ENCODE results near the gene ARHGAP18.

The ARHGAP18 gene

DNA sequence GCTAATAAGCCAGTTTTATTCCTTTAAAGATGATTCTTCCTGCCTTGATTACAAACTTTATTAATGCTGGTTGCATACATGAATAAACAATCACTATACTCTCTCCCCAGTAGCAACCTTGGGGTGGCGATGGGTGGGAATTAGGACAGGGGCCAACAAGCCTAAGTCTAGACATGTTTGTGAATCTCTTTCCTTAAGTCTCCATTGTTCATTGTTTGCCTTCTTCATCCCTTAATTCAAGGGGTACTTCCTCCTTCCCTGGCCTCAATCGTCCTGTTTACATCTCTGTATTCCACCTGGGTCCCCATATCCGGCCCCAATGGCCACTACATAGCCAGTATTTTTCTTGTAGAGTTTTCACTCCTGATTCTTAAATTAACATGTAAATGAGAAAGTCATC lies 66.0 kb downstream of the ARHGAP18 start (continued):
- no peak for TF ChIP-seq ZNF16 (tag by site-specific recombination; IDR thresholded peaks at IDR 0.05; ENCODE audit: low read depth)

DNA sequence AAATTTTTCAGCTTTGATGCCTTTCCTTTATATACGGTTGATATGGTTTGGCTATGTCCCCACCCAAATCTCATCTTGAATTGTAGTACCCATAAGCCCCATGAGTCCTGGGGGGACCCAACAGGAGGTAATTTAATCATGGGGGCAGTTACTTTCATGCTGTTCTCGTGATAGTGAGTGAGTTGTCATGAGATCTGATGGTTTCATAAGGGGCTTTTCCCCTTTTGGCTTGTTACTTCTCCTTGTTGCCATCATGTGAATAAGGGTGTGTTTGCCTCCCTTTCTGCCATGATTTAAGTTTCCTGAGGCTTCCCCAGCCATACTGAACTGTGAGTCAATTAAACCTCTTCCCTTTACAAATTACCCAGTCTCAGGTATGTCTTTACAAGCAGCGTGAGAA lies 66.8 kb downstream of the ARHGAP18 start:
- Histone ChIP-seq H3K36me3 (ENCODE audit: control insufficient read depth in 2 of 2, insufficient read depth in 1 of 2, low read length in 2 of 2) (no peaks in the 10 kb centered on the region), H3K4me3 (ENCODE audit: low read depth, low read length) (no peak overlapping the region), H3K27ac (ENCODE audit: extremely low read depth, low read depth, low read length) (no peak overlapping the region), H3K4me1 (ENCODE audit: control insufficient read depth, insufficient read depth, low read length) (peaks cover 23% of the 10 kb centered on the region), H3K9me3 (ENCODE audit: control insufficient read depth, insufficient read depth, low read depth, low read length) (no peaks in the 10 kb centered on the region)
- CTCF ChIA-PET: interaction anchor here (1.0 to 1.5 kb wide), 2 partner anchors 13 to 133 kb away, joined by 3 to 4 read pairs; no protein-coding TSS in a partner anchor
- POLR2A ChIA-PET: no interaction called here
- TF ChIP-seq YY2 (tag by site-specific recombination; IDR thresholded peaks at IDR 0.05): no peak
- no peak for TF ChIP-seq ZNF664 (tag by site-specific recombination; IDR thresholded peaks at IDR 0.05)
- TF ChIP-seq ZNF416 (tag by site-specific recombination; IDR thresholded peaks at IDR 0.05): no peak
- no peak for TF ChIP-seq OSR2 (tag by site-specific recombination; IDR thresholded peaks at IDR 0.05)
- TF ChIP-seq, protein P1, sequence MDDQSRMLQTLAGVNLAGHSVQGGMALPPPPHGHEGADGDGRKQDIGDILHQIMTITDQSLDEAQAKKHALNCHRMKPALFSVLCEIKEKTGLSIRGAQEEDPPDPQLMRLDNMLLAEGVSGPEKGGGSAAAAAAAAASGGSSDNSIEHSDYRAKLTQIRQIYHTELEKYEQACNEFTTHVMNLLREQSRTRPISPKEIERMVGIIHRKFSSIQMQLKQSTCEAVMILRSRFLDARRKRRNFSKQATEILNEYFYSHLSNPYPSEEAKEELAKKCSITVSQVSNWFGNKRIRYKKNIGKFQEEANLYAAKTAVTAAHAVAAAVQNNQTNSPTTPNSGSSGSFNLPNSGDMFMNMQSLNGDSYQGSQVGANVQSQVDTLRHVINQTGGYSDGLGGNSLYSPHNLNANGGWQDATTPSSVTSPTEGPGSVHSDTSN (CRISPR knock-in tag; IDR thresholded peaks at IDR 0.05): no peak
- no peak for TF ChIP-seq ZNF394 (tag by site-specific recombination; IDR thresholded peaks at IDR 0.05; ENCODE audit: borderline replicate concordance)
- no peak for TF ChIP-seq ZNF155 (tag by site-specific recombination; IDR thresholded peaks at IDR 0.05)

DNA sequence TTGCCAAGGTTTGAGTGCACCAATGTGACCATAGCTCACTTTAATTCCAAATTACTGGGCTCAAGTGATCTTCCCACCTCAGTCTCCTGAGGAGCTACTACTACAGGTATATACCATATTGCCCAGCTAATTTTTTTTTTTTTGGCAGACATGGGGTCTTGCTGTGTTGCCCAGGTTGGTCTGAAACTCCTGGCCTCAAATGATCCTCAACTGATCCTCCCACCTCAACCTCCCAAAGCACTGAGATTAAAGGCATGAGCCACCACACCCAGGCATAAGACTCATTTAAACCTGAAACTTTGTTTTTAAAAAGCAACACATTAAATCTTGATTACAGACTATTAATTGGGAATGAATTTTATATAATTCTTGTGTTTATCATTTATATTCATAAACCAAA lies 67.7 kb downstream of the ARHGAP18 start:
- TF ChIP-seq GLIS1 (tag by site-specific recombination; IDR thresholded peaks at IDR 0.05) (no peak), KLF9 (tag by site-specific recombination; IDR thresholded peaks at IDR 0.05; ENCODE audit: low read depth) (no peak), ZNF558 (tag by site-specific recombination; IDR thresholded peaks at IDR 0.05) (no peak), ZNF155 (tag by site-specific recombination; IDR thresholded peaks at IDR 0.05) (no peak), ZFP69B (tag by site-specific recombination; IDR thresholded peaks at IDR 0.05) (no peak), ZNF626 (tag by site-specific recombination; IDR thresholded peaks at IDR 0.05) (no peak), ZNF426 (tag by site-specific recombination; IDR thresholded peaks at IDR 0.05) (no peak), ZNF791 (tag by site-specific recombination; IDR thresholded peaks at IDR 0.05) (no peak), ZBTB1 (tag by site-specific recombination; IDR thresholded peaks at IDR 0.05) (no peak), ZNF670 (tag by site-specific recombination; IDR thresholded peaks at IDR 0.05; ENCODE audit: low read depth) (no peak), ZNF548 (tag by site-specific recombination; IDR thresholded peaks at IDR 0.05) (no peak), ZFP41 (tag by site-specific recombination; IDR thresholded peaks at IDR 0.05; ENCODE audit: borderline replicate concordance) (no peak), ZNF394 (tag by site-specific recombination; IDR thresholded peaks at IDR 0.05; ENCODE audit: borderline replicate concordance) (no peak), GLI2 (tag by site-specific recombination; IDR thresholded peaks at IDR 0.05; ENCODE audit: borderline replicate concordance, low read depth) (no peak), EGR2 (tag by site-specific recombination; IDR thresholded peaks at IDR 0.05; ENCODE audit: low read depth) (no peak)
- TF ChIP-seq, protein P2, sequence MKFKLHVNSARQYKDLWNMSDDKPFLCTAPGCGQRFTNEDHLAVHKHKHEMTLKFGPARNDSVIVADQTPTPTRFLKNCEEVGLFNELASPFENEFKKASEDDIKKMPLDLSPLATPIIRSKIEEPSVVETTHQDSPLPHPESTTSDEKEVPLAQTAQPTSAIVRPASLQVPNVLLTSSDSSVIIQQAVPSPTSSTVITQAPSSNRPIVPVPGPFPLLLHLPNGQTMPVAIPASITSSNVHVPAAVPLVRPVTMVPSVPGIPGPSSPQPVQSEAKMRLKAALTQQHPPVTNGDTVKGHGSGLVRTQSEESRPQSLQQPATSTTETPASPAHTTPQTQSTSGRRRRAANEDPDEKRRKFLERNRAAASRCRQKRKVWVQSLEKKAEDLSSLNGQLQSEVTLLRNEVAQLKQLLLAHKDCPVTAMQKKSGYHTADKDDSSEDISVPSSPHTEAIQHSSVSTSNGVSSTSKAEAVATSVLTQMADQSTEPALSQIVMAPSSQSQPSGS (tag by site-specific recombination; IDR thresholded peaks at IDR 0.05; ENCODE audit: low read depth): no peak
- TF ChIP-seq, protein P3, sequence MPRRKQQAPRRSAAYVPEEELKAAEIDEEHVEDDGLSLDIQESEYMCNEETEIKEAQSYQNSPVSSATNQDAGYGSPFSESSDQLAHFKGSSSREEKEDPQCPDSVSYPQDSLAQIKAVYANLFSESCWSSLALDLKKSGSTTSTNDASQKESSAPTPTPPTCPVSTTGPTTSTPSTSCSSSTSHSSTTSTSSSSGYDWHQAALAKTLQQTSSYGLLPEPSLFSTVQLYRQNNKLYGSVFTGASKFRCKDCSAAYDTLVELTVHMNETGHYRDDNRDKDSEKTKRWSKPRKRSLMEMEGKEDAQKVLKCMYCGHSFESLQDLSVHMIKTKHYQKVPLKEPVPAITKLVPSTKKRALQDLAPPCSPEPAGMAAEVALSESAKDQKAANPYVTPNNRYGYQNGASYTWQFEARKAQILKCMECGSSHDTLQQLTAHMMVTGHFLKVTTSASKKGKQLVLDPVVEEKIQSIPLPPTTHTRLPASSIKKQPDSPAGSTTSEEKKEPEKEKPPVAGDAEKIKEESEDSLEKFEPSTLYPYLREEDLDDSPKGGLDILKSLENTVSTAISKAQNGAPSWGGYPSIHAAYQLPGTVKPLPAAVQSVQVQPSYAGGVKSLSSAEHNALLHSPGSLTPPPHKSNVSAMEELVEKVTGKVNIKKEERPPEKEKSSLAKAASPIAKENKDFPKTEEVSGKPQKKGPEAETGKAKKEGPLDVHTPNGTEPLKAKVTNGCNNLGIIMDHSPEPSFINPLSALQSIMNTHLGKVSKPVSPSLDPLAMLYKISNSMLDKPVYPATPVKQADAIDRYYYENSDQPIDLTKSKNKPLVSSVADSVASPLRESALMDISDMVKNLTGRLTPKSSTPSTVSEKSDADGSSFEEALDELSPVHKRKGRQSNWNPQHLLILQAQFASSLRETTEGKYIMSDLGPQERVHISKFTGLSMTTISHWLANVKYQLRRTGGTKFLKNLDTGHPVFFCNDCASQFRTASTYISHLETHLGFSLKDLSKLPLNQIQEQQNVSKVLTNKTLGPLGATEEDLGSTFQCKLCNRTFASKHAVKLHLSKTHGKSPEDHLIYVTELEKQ (tag by site-specific recombination; IDR thresholded peaks at IDR 0.05; ENCODE audit: borderline replicate concordance): no peak
- Histone ChIP-seq H3K36me3 (ENCODE audit: control insufficient read depth in 2 of 2, insufficient read depth in 1 of 2, low read length in 2 of 2) (no peaks in the 10 kb centered on the region), H3K27ac (ENCODE audit: extremely low read depth, low read depth, low read length) (no peak overlapping the region), H3K4me1 (ENCODE audit: control insufficient read depth, insufficient read depth, low read length) (peaks cover 27% of the 10 kb centered on the region), H3K4me3 (ENCODE audit: low read depth, low read length) (no peak overlapping the region), H3K9me3 (ENCODE audit: control insufficient read depth, insufficient read depth, low read depth, low read length) (no peaks in the 10 kb centered on the region)
- POLR2A ChIA-PET: no interaction called here
- CTCF ChIA-PET: interaction anchor here (1.5 kb wide), 1 partner anchor 133 kb away, joined by 4 read pairs; no protein-coding TSS in a partner anchor
